ENCODE measurements around the gene FBLN5. TPM values are rescaled to one million over a fixed set of nuclear protein-coding genes. Genes with fewer than 3 reads are reported as not detected.

FBLN5 gene
- total RNA-seq, 4 donors from 2014 or later = 79.7 to 161 (median 116) TPM

DNA sequence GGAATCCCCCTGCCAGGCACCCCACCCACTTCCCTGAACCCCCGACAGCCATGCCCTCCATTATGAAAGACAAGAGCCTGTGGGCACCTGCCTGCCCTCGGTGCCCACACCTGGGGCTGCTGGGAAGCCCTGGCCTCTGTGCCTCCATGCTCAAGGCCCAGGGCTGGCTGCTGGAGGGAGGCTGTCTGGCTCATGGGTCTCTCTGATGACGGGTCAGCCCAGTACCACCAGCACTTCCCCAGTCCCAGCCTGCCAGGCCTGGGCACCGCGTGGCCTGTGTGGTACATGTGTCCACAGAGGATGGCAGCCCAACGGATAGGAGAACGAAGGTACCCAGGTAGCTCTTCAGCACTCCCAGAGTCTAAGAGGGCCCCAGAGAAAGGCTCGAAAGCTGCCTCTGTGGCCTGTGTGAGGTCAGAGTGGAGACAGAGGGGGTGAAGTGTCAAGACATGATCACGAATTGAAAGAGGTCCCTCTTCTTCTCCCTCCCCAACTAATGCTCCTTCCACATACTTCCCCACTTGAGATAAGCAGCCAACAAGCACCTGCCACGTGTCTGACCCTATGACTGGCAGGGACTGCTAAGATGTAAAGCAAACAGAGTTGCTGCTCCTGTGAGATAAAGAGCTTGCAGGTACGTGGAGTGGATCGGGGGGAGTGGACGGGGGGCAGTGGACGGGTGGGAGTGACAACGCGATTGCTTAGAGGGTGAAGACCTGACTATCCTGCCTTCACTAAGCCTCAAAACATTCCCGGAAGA lies 21.2 kb downstream of the FBLN5 start:
- whole genome bisulfite sequencing = 86% methylated on average over 15 of the region's 17 CpGs
- Histone ChIP-seq H3K36me3 (no peaks in the 10 kb centered on the region), H3K9me3 (no peaks in the 10 kb centered on the region), H3K27me3 (no peaks in the 10 kb centered on the region), H3K27ac (replicated peaks in 1 of 4) (no peak overlapping the region), H3K4me3 (no peak overlapping the region), H3K4me1 (peaks cover 4 to 29% (median 21%) of the 10 kb centered on the region in 4 donors)
- intact Hi-C loops (cut with DNase I) = no loop called here
- TF ChIP-seq, protein P1, sequence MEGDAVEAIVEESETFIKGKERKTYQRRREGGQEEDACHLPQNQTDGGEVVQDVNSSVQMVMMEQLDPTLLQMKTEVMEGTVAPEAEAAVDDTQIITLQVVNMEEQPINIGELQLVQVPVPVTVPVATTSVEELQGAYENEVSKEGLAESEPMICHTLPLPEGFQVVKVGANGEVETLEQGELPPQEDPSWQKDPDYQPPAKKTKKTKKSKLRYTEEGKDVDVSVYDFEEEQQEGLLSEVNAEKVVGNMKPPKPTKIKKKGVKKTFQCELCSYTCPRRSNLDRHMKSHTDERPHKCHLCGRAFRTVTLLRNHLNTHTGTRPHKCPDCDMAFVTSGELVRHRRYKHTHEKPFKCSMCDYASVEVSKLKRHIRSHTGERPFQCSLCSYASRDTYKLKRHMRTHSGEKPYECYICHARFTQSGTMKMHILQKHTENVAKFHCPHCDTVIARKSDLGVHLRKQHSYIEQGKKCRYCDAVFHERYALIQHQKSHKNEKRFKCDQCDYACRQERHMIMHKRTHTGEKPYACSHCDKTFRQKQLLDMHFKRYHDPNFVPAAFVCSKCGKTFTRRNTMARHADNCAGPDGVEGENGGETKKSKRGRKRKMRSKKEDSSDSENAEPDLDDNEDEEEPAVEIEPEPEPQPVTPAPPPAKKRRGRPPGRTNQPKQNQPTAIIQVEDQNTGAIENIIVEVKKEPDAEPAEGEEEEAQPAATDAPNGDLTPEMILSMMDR (IDR thresholded peaks at IDR 0.05) = no peak
- TF ChIP-seq EP300 (IDR thresholded peaks at IDR 0.05) (no peak), POLR2AphosphoS5 (IDR thresholded peaks at IDR 0.05) (no peak), POLR2A (IDR thresholded peaks at IDR 0.05; ENCODE audit: low read depth) (no peak)
- no peak for DNase-seq (ENCODE audit: extremely low spot score)

DNA sequence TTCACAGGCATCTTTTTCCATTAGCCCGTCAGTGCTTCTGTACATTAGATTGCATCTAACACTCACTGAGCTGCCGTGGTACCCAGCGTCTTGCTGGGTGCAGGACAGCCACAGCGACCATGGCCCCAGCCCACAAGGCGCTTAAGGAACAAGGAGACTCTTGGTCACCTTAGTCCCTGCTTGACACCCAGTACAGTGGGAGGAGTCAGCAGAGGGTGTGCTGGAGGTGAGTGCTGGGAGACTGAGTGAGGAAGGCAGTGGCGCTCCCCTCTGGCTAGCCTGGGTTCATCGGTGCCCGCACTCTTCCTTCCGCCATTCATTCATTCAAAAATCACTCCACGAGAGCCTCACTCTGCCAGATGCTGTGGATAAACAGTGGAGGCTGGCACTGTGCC lies 21.8 kb downstream of the FBLN5 start:
- Histone ChIP-seq H3K9me3 (no peaks in the 10 kb centered on the region), H3K4me3 (no peak overlapping the region), H3K36me3 (no peaks in the 10 kb centered on the region), H3K27ac (replicated peaks in 1 of 4) (peak overlapping the region in 3 of 4 donors; percentile 0 to 45 (median 34)), H3K27me3 (no peaks in the 10 kb centered on the region), H3K4me1 (peaks cover 4 to 29% (median 23%) of the 10 kb centered on the region in 4 donors)
- WGBS = 95% methylated on average over 10 of the region's 10 CpGs
- DNase-seq (ENCODE audit: extremely low spot score) = no peak
- intact Hi-C loops (cut with DNase I) = no loop called here
- TF ChIP-seq, protein P1 (IDR thresholded peaks at IDR 0.05) = no peak
- TF ChIP-seq POLR2A (IDR thresholded peaks at IDR 0.05; ENCODE audit: low read depth) = no peak
- TF ChIP-seq POLR2AphosphoS5 (IDR thresholded peaks at IDR 0.05) = no peak

DNA sequence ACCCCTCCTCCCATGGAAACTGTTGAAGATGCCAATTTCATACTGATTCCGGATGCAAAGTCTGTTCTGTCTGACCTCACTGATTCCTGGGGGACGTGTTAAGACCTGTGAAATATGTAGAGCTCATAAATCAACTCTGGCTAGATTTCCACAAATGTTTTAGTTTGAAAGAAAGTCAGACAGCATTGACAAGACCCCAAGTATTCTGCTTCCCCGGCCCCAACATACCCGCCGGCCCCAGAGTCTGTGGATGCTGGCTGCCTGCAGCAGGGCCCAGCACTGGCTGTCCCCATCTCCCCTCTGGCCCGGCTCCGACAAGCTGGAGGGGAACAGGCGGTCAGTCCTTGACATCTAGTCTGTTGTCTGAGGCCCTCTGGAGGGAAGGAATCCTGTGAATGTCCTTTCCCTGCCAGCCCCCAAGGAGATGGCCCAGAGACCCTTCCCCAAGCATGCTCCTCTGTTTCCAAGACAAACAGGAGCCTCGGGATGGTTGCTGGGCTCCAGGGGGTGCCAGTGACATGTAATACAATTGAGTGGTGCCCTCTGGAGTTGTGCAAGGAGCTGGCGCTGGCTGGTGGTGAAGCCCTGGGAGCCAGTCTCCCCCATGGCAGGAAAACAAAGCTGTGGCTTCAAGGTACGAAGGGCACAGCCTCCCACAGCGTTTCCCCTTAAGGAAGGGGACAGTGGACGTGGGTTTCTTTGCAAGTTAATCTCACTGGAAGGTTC lies 22.3 kb downstream of the FBLN5 start:
- intact Hi-C loops (cut with DNase I) = no loop called here
- H3K4me1 ChIP-seq = peaks cover 4 to 35% (median 26%) of the 10 kb centered on the region in 4 donors

DNA sequence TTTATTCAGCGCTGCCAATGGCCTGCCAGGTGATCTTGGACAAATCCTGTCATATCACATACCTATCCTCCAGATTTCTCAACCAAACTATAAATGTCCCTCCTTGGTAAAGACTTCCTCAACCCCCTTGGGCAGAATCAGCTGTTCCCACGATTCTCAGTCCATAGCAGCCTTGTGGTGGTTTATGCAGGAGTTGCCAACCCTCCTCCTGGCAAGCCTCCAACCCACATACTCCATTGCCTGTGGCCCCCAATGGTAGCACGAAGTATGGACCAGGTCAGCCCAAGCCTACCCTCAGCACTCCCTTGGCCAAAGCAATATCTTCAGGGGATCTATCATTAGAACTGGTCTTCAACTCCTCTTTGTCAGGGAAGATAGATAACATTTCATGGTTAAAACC lies 27.0 kb downstream of the FBLN5 start:
- 78% methylated on average over 3 of the region's 3 CpGs for WGBS
- TF ChIP-seq POLR2A (IDR thresholded peaks at IDR 0.05; ENCODE audit: low read depth) = no peak
- no peak for TF ChIP-seq EP300 (IDR thresholded peaks at IDR 0.05)
- TF ChIP-seq POLR2AphosphoS5 (IDR thresholded peaks at IDR 0.05) = no peak
- TF ChIP-seq, protein P1 (IDR thresholded peaks at IDR 0.05) = no peak
- no peaks in the 10 kb centered on the region for H3K9me3 ChIP-seq
- peaks cover 2 to 53% (median 32%) of the 10 kb centered on the region in 4 donors for H3K4me1 ChIP-seq
- no peak overlapping the region for H3K27ac ChIP-seq (replicated peaks in 1 of 4)
- intact Hi-C loops (cut with DNase I) = no loop called here
- no peak for DNase-seq (ENCODE audit: extremely low spot score)
- no peaks in the 10 kb centered on the region for H3K27me3 ChIP-seq
- H3K4me3 ChIP-seq = no peak overlapping the region
- H3K36me3 ChIP-seq = no peaks in the 10 kb centered on the region

More for the DNA sequence above, 22.3 kb downstream of the FBLN5 start:
- no peak for TF ChIP-seq POLR2AphosphoS5 (IDR thresholded peaks at IDR 0.05)
- TF ChIP-seq, protein P1 (IDR thresholded peaks at IDR 0.05) = no peak
- no peak for TF ChIP-seq EP300 (IDR thresholded peaks at IDR 0.05)
- TF ChIP-seq POLR2A (IDR thresholded peaks at IDR 0.05; ENCODE audit: low read depth) = no peak
- no peaks in the 10 kb centered on the region for H3K9me3 ChIP-seq
- DNase-seq (ENCODE audit: extremely low spot score) = no peak
- no peak overlapping the region for H3K4me3 ChIP-seq
- H3K27me3 ChIP-seq = no peaks in the 10 kb centered on the region
- no peaks in the 10 kb centered on the region for H3K36me3 ChIP-seq
- H3K27ac ChIP-seq (replicated peaks in 1 of 4) = peak overlapping the region in 3 of 4 donors; percentile 0 to 45 (median 34)
- WGBS = 69% methylated on average over 11 of the region's 13 CpGs
